Ascending aorta (tissue), 2 donors: Measurements from ENCODE around the gene KCTD11. TPM values are rescaled to one million over a fixed set of nuclear protein-coding genes. Genes with fewer than 3 reads are reported as not detected.

Source experiments
- DNase-seq, 2 donors: peaks; one replicate each; pipeline ENCODE4 v3.0.0-alpha.2; 2019; ENCODE audit warnings: low spot score in 2 of 2
- H3K27ac ChIP-seq, 2 donors: fragments of 200-600 bp; sonication (generic); one replicate each; pipeline ENCODE4 v1.5.1; 2016 to 2017; ENCODE audit warnings: mild to moderate bottlenecking in 1 of 2
- H3K27me3 ChIP-seq: fragments of 200-600 bp; sonication (generic); one replicate; pipeline ENCODE4 v1.5.1; 2017
- H3K36me3 ChIP-seq, 2 donors: fragments of 200-600 bp; sonication (generic); one replicate each; pipeline ENCODE4 v1.5.1; 2016
- H3K4me1 ChIP-seq, 2 donors: fragments of 200-600 bp; sonication (generic); one replicate each; pipeline ENCODE4 v1.5.1; 2016 to 2017; ENCODE audit warnings: mild to moderate bottlenecking in 1 of 2
- H3K4me3 ChIP-seq, 2 donors: fragments of 200-600 bp; sonication (generic); one replicate each; pipeline ENCODE4 v1.5.1; 2016 to 2017; ENCODE audit warnings: mild to moderate bottlenecking in 1 of 2
- H3K9me3 ChIP-seq, 2 donors: fragments of 200-600 bp; sonication (generic); one replicate each; pipeline ENCODE4 v1.5.1; 2016
- intact Hi-C: fragments of 100-400 bp; cut with DNase I; formaldehyde crosslinking; loops from one replicate; pipeline ENCODE4 v1.15.1; 2023
- total RNA-seq: library from RNA; depleted of rRNA; stranded (reverse); fragments of >200 nt; gene quantifications from one replicate; pipeline ENCODE4 v1.1.0, GENCODE V29; 2016
- TF ChIP-seq, protein P1 (sequence below), 3 experiments: fragments of 200-600 bp in 2 of 3; fragments of 450-650 bp in 1 of 3; sonication (generic) in 2 of 3; IDR thresholded peaks; one replicate each; pipeline ENCODE4 v1.5.1; 2016 to 2019; ENCODE audit warnings: antibody characterized with exemption in 3 of 3, mild to moderate bottlenecking in 1 of 3, moderate library complexity in 1 of 3

KCTD11 gene
- total RNA-seq, 1 donor from 2014 or later: 14.6 TPM

DNA sequence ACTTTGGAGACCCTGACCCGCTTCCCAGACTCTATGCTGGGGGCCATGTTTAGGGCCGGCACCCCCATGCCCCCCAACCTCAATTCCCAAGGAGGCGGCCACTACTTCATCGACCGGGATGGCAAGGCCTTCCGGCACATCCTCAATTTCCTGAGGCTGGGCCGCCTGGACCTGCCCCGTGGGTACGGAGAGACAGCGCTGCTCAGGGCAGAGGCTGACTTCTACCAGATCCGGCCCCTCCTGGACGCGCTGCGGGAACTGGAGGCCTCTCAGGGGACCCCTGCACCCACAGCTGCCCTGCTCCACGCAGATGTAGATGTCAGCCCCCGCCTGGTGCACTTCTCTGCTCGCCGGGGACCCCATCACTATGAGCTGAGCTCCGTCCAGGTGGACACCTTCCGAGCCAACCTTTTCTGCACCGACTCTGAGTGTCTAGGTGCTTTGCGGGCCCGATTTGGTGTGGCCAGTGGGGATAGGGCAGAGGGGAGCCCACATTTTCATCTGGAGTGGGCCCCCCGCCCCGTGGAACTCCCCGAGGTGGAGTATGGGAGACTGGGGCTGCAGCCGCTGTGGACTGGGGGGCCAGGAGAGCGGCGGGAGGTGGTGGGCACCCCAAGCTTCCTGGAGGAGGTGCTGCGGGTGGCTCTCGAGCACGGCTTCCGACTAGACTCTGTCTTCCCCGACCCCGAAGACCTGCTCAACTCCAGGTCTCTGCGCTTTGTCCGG lies 1.1 kb downstream of the KCTD11 start:
- intact Hi-C loops: loop anchor here (1.0 to 5.0 kb wide), 6 partner anchors 83 to 489 kb away; partner anchors contain the start of genes GABARAP, POLR2A, SENP3 and TP53
- Histone ChIP-seq H3K4me1 (peaks cover 11 to 36% of the 10 kb centered on the region in 2 donors), H3K27ac (peak overlapping the region; percentile 96 to 100), H3K27me3 (no peaks in the 10 kb centered on the region), H3K9me3 (no peaks in the 10 kb centered on the region), H3K36me3 (no peaks in the 10 kb centered on the region), H3K4me3 (peak overlapping the region; percentile 71 to 98)
- no peak for DNase-seq
- TF ChIP-seq, protein P1, sequence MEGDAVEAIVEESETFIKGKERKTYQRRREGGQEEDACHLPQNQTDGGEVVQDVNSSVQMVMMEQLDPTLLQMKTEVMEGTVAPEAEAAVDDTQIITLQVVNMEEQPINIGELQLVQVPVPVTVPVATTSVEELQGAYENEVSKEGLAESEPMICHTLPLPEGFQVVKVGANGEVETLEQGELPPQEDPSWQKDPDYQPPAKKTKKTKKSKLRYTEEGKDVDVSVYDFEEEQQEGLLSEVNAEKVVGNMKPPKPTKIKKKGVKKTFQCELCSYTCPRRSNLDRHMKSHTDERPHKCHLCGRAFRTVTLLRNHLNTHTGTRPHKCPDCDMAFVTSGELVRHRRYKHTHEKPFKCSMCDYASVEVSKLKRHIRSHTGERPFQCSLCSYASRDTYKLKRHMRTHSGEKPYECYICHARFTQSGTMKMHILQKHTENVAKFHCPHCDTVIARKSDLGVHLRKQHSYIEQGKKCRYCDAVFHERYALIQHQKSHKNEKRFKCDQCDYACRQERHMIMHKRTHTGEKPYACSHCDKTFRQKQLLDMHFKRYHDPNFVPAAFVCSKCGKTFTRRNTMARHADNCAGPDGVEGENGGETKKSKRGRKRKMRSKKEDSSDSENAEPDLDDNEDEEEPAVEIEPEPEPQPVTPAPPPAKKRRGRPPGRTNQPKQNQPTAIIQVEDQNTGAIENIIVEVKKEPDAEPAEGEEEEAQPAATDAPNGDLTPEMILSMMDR (IDR thresholded peaks at IDR 0.05): no peak

DNA sequence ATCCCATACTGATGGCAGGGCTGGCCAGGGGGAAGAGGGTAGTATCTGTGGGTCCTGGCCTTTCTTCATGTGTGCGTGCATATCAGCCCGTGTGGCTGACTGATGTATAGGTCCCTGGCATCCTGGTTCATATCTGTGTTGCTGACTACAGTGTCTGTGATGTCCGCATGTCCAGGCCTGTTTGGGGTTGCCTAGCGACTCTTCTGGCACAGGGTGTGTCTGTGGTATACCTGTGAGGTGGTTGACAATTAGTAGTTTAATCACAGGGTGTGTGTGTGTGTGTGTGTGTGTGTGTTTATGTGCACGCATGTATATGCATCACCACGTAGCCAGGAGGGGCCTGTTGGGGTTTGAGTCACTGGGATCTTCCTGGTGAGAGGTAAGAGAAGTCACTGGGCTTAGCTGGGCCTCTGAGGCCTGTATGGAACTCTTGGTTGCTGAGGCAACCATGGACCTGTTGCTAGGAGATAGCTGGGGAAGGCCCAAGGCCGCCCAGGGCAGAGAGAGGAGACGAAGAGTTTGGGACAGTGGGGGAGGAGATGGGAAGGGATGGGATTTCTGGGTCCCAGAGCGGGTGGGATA lies 2.4 kb downstream of the KCTD11 start:
- TF ChIP-seq, protein P1 (IDR thresholded peaks at IDR 0.05): no peak
- Histone ChIP-seq H3K27me3 (no peaks in the 10 kb centered on the region), H3K27ac (peak overlapping the region in 1 of 2 donors; percentile 24), H3K4me1 (peaks cover 11 to 33% of the 10 kb centered on the region in 2 donors), H3K36me3 (no peaks in the 10 kb centered on the region), H3K9me3 (no peaks in the 10 kb centered on the region), H3K4me3 (no peak overlapping the region)
- DNase-seq: no peak
- intact Hi-C loops: loop anchor here (5.0 kb wide), 3 partner anchors 112 to 488 kb away; partner anchors contain the start of genes GABARAP, TP53 and WRAP53

DNA sequence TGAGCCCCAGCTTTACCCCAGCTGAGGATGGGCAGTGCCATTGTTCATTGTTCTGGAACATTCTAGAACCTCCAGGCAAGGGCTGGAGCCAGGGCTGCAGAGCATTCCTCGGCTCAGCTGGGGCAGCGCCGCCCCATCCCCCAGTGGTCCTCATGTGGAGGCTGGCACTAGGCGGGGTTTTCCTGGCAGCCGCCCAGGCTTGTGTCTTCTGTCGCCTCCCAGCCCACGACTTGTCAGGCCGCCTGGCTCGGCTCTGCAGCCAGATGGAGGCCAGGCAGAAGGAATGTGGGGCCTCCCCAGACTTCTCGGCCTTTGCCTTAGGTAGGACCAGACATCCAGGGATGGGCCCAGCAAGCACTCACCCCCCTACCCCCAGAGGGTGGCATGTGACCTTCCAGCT lies 3.1 kb downstream of the KCTD11 start, which contains the start of gene TMEM95:
TMEM95 (plus strand) TSS at position 104 of the 400 bp plus-strand sequence; CDS start at position 153, 49 bp downstream.
- Histone ChIP-seq H3K27ac (peak within 1 kb of the TSS; percentile 4 to 24), H3K4me3 (peak within 1 kb of the TSS in 1 of 2 donors; percentile 98), H3K9me3 (no peaks in the 10 kb centered on the region), H3K27me3 (no peaks in the 10 kb centered on the region), H3K4me1 (peaks cover 11 to 27% of the 10 kb centered on the region in 2 donors), H3K36me3 (no peaks in the 10 kb centered on the region)
- TF ChIP-seq, protein P1 (IDR thresholded peaks at IDR 0.05): no peak
- intact Hi-C loops: no loop called here
- DNase-seq: no peak

DNA sequence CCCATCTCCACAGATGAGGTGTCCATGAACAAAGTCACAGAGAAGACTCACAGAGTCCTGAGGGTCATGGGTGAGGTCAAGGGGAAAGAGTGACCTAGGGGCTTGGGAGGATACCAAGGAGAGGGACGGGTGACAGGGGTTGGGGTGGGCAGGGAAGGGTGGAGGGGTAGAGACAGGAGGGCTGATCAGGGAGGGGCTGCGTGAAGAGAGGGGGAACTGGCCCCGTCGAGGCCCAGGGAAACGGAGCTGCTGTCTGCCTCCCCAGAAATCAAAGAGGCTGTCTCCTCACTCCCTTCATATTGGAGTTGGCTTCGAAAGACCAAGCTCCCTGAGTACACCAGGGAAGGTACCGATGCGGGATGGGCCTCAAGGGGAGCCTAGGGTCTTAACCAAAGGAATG lies 3.6 kb downstream of the KCTD11 start:
- TF ChIP-seq, protein P1 (IDR thresholded peaks at IDR 0.05): no peak
- peaks cover 11 to 27% of the 10 kb centered on the region in 2 donors for H3K4me1 ChIP-seq

DNA sequence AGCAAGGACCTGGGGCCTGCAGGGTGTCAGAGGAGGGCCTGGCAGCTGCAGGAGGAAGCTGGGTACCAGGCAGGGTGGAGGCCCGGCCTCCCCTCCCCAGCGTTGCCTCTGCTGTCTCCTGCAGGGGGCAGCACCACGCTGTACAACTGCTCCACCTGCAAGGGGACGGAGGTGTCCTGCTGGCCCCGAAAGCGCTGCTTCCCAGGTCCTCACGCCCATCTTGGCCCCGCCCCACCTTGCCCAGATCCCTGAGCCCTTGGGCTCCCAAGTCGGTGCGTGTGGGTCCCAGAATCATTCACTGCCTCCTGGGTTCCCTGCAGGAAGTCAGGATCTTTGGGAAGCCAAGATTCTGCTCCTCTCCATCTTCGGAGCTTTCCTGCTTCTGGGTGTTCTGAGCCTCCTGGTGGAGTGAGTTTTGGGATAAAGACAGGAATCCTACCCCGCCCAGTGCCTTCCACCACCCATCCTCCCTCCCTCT lies 4.1 kb downstream of the KCTD11 start:
- intact Hi-C loops: loop anchor here (1.0 kb wide), 1 partner anchor 82 kb away; no protein-coding TSS in a partner anchor
- Histone ChIP-seq H3K27me3 (no peaks in the 10 kb centered on the region), H3K4me3 (no peak overlapping the region), H3K9me3 (no peaks in the 10 kb centered on the region), H3K27ac (no peak overlapping the region), H3K36me3 (no peaks in the 10 kb centered on the region), H3K4me1 (peaks cover 11 to 27% of the 10 kb centered on the region in 2 donors)
- DNase-seq: peak; percentile 43 to 87
- TF ChIP-seq, protein P1 (IDR thresholded peaks at IDR 0.05): peak; percentile 82 to 85 (median 85)

More for the DNA sequence above, 3.6 kb downstream of the KCTD11 start:
- no peak overlapping the region for H3K4me3 ChIP-seq
- no peaks in the 10 kb centered on the region for H3K27me3 ChIP-seq
- no peaks in the 10 kb centered on the region for H3K9me3 ChIP-seq
- intact Hi-C loops: no loop called here
- peak overlapping the region in 1 of 2 donors; percentile 24 for H3K27ac ChIP-seq
- DNase-seq: no peak
- no peaks in the 10 kb centered on the region for H3K36me3 ChIP-seq
